ENCODE results near the gene TXNRD3. TPM values are rescaled to one million over a fixed set of nuclear protein-coding genes. Genes with fewer than 3 reads are reported as not detected.
A peak's percentile ranks its signal among the peaks of the same experiment; 100 is the strongest.

Gene TXNRD3
- total RNA-seq, 1 experiment from 2014 or later, result 7.8 TPM

DNA sequence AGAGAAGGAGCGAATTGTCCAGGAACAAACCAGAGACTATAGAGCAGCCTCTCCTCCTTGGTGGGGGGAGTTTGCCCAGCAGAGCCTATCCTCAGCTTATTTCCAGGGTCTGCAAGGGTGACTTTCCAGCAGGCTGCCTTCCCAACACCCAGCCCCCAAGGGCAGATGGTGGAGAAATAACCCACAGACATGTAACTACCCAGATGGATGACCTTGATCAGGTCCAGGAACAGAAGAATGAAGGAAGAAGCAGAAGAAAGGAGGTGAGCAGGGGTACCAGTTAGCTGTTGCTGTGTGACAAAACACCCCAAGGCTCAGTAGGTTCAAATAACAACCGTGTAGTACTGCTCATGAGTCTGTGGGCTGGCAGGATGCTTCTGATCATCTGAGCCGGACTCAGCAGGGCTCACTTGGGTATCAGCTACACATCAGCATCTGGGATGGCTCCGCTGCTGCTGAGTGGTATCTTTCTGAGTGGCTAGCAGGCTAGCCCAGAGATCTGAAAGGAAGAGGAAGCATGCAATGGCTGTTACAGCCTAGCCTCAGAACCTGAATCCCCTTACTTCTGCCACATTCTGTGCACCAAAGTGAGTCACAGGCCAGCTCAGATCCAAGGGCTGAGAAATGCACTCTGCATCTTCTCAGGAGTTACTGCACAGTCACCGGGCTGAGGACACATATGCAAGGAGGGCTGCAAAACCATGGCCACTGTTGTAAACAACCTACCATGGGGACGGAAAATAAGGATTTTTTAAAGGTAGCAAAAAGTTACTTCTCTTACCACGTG lies 22.2 kb upstream of the TXNRD3 start:
- Histone ChIP-seq H3K4me3 (ENCODE audit: low read length) (no peak overlapping the region), H3K4me2 (ENCODE audit: low read length) (no peak overlapping the region), H3K27me3 (ENCODE audit: low read length) (no peaks in the 10 kb centered on the region), H3K9me3 (ENCODE audit: low read length) (no peaks in the 10 kb centered on the region), H3K4me1 (ENCODE audit: insufficient read depth, low read length) (no peaks in the 10 kb centered on the region; the same call in 1 of the 2 replicates), H3F3A (ENCODE audit: low read length, unreplicated experiment) (no peaks in the 10 kb centered on the region), H2AFZ (ENCODE audit: low read length) (no peak overlapping the region), H3K9ac (ENCODE audit: low read length) (no peak overlapping the region), H3K79me2 (ENCODE audit: low read length) (no peaks in the 10 kb centered on the region), H3K9me2 (replicated peaks; ENCODE audit: low read length) (no peaks in the 10 kb centered on the region), H4K20me1 (ENCODE audit: low read length) (no peaks in the 10 kb centered on the region), H3K36me3 (ENCODE audit: low read depth, low read length) (no peaks in the 10 kb centered on the region), H3K27ac (ENCODE audit: low read length) (no peak overlapping the region)
- peak; percentile 37 for DNase-seq
- ATAC-seq, result peak; percentile 47; the same call in 1 of the 2 replicates
- intact Hi-C loops (cut with micrococcal nuclease), result loop anchor here (5.0 kb wide), 3 partner anchors 305 to 870 kb away; partner anchors contain the start of gene PLXNA1
- TF ChIP-seq, protein P1, sequence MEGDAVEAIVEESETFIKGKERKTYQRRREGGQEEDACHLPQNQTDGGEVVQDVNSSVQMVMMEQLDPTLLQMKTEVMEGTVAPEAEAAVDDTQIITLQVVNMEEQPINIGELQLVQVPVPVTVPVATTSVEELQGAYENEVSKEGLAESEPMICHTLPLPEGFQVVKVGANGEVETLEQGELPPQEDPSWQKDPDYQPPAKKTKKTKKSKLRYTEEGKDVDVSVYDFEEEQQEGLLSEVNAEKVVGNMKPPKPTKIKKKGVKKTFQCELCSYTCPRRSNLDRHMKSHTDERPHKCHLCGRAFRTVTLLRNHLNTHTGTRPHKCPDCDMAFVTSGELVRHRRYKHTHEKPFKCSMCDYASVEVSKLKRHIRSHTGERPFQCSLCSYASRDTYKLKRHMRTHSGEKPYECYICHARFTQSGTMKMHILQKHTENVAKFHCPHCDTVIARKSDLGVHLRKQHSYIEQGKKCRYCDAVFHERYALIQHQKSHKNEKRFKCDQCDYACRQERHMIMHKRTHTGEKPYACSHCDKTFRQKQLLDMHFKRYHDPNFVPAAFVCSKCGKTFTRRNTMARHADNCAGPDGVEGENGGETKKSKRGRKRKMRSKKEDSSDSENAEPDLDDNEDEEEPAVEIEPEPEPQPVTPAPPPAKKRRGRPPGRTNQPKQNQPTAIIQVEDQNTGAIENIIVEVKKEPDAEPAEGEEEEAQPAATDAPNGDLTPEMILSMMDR (conservative IDR thresholded peaks at IDR 0.05; ENCODE audit: low read depth, low read length), result no peak
- TF ChIP-seq EZH2 (IDR thresholded peaks at IDR 0.05; ENCODE audit: low read length, unreplicated experiment), result no peak
- TF ChIP-seq EZH2phosphoT487 (IDR thresholded peaks at IDR 0.05; ENCODE audit: borderline replicate concordance, low read length), result no peak
- CTCF ChIA-PET, result no interaction called here
- POLR2A ChIA-PET (ENCODE audit: unreplicated experiment), result no interaction called here
- BruUV-seq (replicated peaks), result no TSS peak

DNA sequence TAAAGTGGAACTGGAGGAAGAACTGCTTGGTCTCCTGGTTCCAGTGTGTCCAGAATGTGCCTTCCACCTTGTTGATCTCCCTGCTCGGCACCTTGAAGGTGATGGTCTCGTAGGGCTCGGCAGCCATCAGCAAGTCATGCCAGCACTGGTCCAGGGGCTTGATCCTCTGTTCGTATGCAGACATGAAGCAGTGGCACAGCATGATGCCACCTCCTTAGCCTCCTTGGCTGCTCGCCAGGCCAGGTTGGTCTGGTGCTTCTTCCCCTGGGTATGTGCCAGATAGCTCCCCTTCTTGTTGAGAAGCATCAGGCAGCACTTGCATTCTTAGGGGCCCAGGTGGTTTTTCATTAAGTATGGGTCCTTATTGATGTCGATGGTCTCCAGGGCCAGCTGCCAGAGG lies 17.8 kb upstream of the TXNRD3 start:
- Histone ChIP-seq H3K36me3 (ENCODE audit: low read depth, low read length) (no peaks in the 10 kb centered on the region), H3K4me3 (ENCODE audit: low read length) (no peak overlapping the region), H3K27ac (ENCODE audit: low read length) (no peak overlapping the region), H3K79me2 (ENCODE audit: low read length) (no peaks in the 10 kb centered on the region), H3K9me3 (ENCODE audit: low read length) (no peaks in the 10 kb centered on the region), H3K4me1 (ENCODE audit: insufficient read depth, low read length) (no peaks in the 10 kb centered on the region), H3K9ac (ENCODE audit: low read length) (no peak overlapping the region), H3F3A (ENCODE audit: low read length, unreplicated experiment) (no peaks in the 10 kb centered on the region), H3K4me2 (ENCODE audit: low read length) (no peak overlapping the region), H2AFZ (ENCODE audit: low read length) (no peak overlapping the region), H3K27me3 (ENCODE audit: low read length) (no peaks in the 10 kb centered on the region), H3K9me2 (replicated peaks; ENCODE audit: low read length) (no peaks in the 10 kb centered on the region), H4K20me1 (ENCODE audit: low read length) (no peaks in the 10 kb centered on the region)
- ChIA-PET POLR2A (ENCODE audit: unreplicated experiment) (no interaction called here), CTCF (no interaction called here)
- no peak for DNase-seq
- intact Hi-C loops (cut with micrococcal nuclease), result no loop called here
- no peak for ATAC-seq
- TF ChIP-seq EZH2 (IDR thresholded peaks at IDR 0.05; ENCODE audit: low read length, unreplicated experiment), result no peak
- TF ChIP-seq, protein P1 (conservative IDR thresholded peaks at IDR 0.05; ENCODE audit: low read depth, low read length), result no peak
- no peak for TF ChIP-seq EZH2phosphoT487 (IDR thresholded peaks at IDR 0.05; ENCODE audit: borderline replicate concordance, low read length)
- BruUV-seq (replicated peaks), result no TSS peak

DNA sequence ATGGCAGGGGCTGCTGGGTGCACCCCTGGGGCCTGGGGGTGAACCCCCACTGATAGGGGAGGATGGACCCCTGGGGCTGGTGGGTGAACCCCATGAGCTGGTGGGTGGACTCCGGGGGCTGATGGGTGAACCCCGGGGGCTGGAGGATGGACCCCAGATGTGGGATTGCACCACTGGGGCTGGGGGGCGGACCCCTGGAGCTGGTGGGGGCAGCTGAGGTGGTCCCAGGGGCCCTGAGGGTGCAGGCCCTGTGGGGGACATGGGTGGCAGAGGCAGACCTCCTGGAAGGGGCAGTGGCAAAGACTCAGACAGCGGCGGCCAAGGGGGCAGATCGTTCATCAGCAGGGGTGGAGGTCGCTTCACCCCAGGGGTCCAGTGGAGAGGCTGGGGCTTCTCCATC lies 17.4 kb upstream of the TXNRD3 start:
- H3K27me3 ChIP-seq (ENCODE audit: low read length), result no peaks in the 10 kb centered on the region
- H3K4me1 ChIP-seq (ENCODE audit: insufficient read depth, low read length), result no peaks in the 10 kb centered on the region
- H3K27ac ChIP-seq (ENCODE audit: low read length), result no peak overlapping the region
- DNase-seq (no peak), ATAC-seq (no peak)
- H4K20me1 ChIP-seq (ENCODE audit: low read length), result no peaks in the 10 kb centered on the region
- H3K79me2 ChIP-seq (ENCODE audit: low read length), result no peaks in the 10 kb centered on the region
- no peaks in the 10 kb centered on the region for H3K9me2 ChIP-seq (replicated peaks; ENCODE audit: low read length)
- no peak overlapping the region for H2AFZ ChIP-seq (ENCODE audit: low read length)
- no peak overlapping the region for H3K4me3 ChIP-seq (ENCODE audit: low read length)
- no peak overlapping the region for H3K9ac ChIP-seq (ENCODE audit: low read length)
- intact Hi-C loops (cut with micrococcal nuclease), result no loop called here
- no TSS peak for BruUV-seq (replicated peaks)
- H3K36me3 ChIP-seq (ENCODE audit: low read depth, low read length), result no peaks in the 10 kb centered on the region
- H3K9me3 ChIP-seq (ENCODE audit: low read length), result no peaks in the 10 kb centered on the region
- H3K4me2 ChIP-seq (ENCODE audit: low read length), result no peak overlapping the region
- CTCF ChIA-PET, result no interaction called here
- POLR2A ChIA-PET (ENCODE audit: unreplicated experiment), result no interaction called here
- TF ChIP-seq EZH2phosphoT487 (IDR thresholded peaks at IDR 0.05; ENCODE audit: borderline replicate concordance, low read length) (no peak), EZH2 (IDR thresholded peaks at IDR 0.05; ENCODE audit: low read length, unreplicated experiment) (no peak)
- TF ChIP-seq, protein P1 (conservative IDR thresholded peaks at IDR 0.05; ENCODE audit: low read depth, low read length), result no peak
- no peaks in the 10 kb centered on the region for H3F3A ChIP-seq (ENCODE audit: low read length, unreplicated experiment)

All from PC-3 (cell line).